Fibroblast of the conjunctiva (primary cell): ENCODE results near the gene GALK1.
"Not testable (repeated sequence)": the region's sequence is repeated elsewhere in the genome, so short reads cannot be mapped to it uniquely, and the experiment has no call there.

Experiments
- DNase-seq: peaks from one replicate; pipeline ENCODE4 v3.0.0-alpha.2; 2010; ENCODE audit warnings: low read depth

GALK1 gene

DNA sequence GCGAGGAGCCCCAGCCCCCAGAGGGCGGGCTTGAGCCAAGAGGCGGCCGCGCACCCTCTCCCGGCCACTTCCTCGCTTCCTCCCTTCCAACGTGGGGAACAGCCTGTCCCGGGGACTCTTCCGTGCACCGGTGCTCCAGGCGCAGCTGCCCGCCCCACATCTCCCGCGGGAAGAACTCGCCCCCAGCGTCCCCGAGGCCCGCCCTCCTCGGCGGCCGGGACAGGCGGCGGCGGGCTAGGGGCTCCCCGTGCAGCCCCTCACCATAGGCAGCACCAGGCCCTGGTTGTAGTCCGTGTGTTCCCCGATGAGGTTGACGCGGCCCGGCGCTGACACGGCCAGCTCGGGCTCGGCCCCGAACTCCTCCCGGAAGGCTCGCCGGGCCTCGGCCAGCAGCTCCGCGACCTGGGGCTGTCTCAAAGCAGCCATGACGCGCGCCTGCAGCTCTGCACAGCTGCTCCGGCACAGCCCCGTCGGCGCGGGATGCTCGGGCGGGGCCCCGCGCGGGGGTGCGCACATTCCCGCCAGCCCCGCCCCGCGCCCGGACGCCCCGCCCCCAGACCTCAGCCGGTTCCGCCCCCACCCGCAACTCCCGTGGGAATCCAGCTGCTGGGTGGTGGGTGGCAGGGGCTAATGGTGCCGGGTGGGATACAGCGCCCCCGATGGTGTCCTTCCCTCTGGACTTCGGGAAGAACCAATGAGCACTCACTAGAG is at the start of gene GALK1:
Gene GALK1 (minus strand): TSS at position 482 of the 711 bp plus-strand sequence. CDS start 56 bp downstream, at position 426.
- DNase-seq = no peak

- no peak for DNase-seq
Measured at GRCh38 chr17:75814021-75814395, 49.0 kb upstream of the GALK1 start.

DNA sequence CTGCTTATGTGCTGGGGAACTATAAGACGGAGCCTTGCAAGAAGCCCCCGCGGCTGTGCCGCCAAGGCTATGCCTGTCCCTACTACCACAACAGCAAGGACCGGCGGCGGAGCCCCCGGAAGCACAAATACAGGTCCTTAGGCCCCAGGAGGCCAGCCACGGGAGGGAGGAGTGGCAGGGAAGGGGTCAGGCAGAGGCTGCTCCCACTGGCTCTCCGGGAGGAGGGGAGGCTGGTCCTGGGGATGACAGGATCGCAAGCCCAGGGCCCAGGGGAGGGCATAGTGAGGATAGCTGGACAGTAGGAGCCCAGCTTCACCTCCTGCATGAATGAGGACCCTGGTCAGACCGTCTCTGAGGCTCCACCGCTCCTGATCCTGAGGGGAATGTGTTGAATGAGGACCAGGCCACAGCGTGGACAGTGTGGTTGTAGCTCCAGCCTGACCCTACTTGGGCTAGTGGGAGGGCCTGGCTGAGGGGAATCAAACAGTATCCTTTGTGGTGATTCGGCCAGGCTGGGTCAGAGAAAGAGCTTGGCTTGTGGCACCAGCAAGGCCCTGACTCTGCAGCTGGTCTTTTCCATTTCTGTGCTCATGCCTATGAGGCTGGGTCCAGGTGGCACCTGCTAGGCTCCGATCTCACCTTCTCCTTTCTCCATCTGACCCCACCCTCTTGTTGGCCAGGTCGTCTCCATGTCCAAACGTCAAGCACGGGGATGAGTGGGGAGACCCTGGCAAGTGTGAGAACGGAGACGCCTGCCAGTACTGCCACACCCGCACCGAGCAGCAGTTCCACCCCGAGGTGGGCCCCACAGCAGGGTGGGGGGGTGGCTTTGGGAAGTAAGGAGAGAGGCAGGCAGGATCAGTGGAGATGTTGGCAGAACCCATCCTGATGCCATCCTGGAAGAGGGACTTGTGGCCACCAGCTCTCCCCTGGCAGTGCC is 48.4 kb upstream of the GALK1 start:
- no peak for DNase-seq

DNA sequence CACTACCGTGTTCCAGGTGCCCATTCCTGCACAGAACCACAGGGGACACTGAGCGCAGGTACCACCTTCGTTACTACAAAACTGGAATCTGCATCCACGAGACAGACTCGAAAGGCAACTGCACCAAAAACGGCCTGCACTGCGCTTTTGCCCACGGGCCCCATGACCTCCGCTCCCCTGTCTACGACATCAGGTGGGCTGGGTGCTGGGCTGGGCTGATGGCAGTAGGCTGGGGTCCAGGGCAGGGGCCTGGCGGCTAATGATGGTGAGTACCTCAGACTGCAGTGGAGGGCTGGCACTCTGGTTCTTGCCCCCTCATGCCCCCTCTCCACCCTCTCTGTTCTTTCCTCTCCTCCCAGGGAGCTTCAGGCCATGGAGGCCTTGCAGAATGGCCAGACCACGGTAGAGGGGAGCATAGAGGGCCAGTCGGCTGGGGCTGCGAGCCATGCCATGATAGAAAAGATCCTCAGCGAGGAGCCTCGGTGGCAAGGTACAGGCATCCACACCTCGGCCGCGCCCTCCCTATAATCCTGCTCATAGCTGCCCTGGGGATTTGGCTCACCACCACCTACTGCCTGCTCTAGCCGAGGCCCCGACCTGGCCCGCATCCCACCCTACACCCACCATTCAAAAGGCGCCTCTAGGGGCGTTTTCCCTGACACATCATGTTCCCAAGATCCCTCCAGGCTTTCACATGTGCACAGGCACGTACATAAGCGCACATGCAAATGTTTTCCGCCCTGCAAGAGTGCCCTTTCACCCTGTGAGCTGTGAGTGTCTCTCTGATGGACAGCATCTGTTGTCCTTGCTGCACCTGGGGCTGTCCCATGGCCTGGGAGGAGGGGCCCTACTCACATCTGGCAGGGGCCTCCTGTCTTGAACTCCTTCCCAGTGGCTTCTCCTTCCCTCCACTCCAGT is 47.4 kb upstream of the GALK1 start:
- DNase-seq = no peak

- no peak for DNase-seq
Measured at GRCh38 chr17:75811174-75811573, 46.2 kb upstream of the GALK1 start.

DNA sequence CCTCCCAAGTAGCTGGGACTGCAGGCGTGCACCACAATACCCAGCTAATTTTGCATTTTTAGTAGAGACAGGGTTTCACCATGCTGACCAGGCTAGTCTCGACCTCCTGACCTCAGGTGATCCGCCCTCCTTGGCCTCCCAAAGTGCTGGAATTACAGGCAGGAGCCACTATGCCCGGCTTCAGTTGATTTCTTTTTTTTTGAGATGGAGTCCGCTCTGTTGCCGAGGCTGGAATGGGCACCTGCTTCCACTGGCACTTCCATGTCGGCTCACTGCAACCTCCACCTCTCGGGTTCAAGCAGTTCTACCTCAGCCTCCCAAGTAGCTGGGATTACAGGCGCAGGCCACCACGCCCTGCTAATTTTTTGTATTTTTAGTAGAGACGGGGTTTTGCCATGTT is 45.8 kb upstream of the GALK1 start:
- DNase-seq = not testable (repeated sequence)

- DNase-seq = no peak
Measured at GRCh38 chr17:75810216-75810615, 45.2 kb upstream of the GALK1 start.

GRCh38 chr17:75809631-75810111 is 44.7 kb upstream of the GALK1 start:
- DNase-seq = no peak

GRCh38 chr17:75808905-75809621 is 44.1 kb upstream of the GALK1 start:
- DNase-seq = no peak

DNA sequence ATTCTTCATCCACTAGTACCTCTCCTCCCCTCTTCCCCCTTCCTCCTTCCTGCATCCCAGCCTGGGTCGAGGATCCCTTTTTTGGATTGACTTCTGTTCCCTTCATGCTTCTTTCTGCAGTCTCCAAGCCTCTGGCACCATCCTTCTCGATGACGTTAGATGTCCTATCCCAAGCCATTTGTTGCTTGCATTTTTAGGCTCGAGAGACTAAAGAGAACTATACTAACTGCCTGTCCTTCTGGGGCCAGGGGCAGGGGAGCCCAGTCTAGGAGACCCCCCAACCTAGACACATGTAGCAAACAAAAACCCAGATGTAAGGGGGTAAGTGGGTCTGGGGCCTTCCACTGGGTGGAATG is 43.5 kb upstream of the GALK1 start:
- no peak for DNase-seq

DNA sequence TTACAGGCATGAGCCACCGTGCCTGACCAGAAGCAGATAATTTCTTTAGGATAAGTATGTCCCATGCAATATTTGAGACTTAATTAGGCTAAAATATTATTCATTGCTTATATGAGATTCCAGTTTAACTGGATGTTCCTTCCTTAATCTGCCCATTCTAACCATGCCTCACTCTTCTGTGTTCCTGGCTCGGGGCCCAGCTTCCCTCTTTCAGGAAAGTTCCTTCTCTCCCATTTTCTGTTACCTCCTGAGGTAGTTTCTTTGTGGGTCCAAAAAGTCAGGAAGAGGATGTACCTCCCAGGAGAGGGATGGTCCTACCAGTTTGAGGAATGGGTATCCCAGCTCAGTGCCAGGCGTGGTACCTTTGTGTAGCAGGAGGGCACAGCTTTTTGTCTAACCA is 42.9 kb upstream of the GALK1 start:
- DNase-seq = no peak

DNA sequence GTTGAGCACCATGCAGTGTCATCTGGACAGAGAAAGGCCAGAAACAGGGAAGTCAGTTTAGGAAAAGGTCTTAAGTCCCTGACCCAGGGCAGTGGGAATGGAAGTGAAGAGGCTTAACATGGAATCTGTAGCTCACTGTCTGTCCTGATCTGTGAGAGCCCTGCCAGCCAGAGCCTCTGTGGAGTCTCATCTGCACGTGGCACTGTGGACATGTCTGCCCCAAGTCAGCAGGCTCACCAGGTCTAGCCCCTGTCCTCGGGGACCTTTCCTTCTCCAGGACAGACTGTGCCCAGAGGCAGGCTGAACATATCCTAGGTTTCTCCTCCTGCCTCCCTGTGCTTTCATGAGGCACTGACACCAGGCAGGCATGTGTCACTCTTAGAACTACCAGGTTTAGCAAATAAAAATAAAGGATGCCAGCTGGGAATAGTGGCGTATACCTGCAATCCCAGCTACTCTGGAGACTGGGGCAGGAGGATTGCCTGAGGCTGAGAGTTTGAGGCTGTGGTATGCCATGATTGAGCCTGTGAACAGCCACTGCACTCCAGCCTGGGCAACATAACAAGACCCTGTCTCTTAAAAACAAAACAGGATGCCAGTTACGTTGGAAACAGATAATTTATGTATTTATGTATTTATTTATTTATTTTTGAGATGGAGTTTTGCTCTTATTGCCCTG is 42.0 kb upstream of the GALK1 start:
- no peak for DNase-seq

DNA sequence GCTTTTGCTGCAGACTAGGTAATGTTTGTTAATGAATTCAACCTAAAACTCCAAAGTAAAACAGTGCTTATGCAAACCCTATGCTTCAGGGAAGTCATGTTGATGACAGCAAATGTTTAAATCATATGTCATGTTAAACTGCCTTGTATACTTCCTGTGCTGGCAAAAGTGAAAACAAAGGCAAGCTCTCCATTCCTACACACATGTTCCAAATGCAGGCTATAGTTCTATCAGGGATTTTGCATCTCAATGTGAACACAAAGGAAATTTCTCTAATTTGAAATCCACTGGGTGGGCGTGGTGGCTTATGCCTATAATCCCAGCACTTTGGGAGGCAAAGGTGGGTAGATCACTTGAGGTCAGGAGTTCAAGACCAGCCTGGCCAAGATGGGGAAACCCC is 38.9 kb upstream of the GALK1 start:
- no peak for DNase-seq

DNA sequence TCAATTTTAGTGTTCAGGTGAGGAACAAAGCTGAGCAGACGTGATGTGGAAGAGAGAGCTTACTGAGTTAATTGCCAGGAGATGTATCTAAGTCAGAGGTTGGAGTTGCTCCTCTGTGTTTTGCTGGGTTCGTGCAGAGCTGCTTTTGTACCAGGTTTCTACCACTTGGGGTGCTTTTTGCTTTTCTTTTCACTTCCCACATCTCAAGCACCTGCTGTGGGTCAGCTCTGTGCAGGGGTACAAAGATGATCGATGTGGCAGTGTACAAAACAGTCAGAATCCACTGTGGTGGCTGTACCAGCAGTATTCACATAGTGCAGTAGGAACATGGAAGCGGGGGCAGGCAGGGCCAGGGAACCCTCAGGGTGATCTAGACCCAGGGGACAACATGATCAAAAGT is 34.4 kb upstream of the GALK1 start:
- DNase-seq = no peak

DNA sequence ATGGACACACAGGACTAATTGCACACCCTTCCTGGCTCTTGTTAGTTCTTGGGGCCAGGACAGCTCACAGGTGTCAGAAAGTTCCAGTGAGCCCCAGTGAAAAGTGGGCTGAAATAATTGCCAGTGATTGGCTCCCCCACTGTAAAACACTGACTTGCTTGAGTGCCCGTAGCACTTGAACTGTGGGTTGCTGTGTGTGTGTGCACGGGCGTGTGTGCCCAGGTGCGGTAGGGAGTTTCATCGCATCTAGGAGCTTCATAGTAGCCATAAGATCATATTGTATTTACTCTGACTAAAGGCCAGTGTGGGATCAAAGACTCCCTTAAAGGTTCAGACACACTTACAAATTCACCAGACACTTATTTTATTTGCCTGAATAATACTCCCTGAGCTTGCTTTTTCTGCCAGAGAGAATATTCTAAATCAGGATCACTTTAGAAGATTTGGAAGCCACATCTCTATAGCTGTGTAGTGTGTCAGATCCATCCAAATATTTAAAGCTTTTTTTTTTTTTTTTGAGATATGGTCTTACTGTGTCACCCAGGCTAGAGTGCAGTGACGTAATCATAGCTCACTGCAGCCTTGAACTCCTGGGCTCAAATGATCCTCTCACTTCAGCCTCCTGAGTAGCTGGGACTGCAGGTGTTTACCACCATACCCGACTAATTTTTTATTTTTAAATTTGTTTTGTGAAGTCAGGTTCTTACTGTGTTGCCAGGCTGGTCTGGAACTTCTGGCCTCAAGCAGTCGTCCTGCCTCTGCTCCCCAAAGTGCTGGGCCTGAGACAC is 31.0 kb upstream of the GALK1 start:
- no peak for DNase-seq

DNA sequence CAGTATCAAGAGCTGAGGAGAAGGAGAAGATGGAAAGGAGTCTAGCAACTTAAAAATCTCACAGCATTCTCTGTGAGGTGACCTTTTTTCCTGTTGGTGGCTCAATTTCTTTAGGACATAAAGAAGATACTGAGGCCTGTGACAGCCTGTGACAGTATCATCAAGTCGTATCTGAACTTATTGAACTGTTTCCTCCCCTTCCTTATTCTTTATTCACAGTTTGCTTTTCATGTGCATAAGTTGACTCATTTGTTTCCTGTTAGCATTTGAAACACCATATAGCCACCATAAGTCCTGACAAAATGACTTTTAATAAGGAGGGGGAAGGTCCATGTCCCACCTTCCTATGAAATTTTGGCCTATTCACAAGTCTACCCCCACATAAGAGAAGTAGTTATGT is 28.5 kb upstream of the GALK1 start:
- no peak for DNase-seq

DNA sequence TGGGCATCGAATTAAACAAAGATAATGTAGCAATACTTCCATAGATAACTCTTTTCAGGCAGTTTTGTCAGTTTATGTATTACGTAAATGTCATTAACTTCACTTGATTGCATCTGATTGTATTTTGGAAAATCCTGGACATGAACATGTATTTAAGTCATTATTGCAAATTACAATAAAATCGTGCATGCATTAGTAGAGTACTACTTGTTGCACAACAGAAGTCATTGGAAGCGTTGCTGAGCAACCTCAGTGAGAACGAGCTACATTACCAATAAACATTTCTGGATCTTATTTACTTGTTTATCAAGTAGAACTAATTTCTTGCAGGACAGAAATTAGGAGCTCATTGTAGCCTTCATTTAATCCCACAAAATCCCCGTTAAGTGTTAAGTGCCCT is 26.3 kb upstream of the GALK1 start:
- no peak for DNase-seq

GRCh38 chr17:75785016-75785890 is 20.3 kb upstream of the GALK1 start:
- peak; percentile 90 for DNase-seq

DNA sequence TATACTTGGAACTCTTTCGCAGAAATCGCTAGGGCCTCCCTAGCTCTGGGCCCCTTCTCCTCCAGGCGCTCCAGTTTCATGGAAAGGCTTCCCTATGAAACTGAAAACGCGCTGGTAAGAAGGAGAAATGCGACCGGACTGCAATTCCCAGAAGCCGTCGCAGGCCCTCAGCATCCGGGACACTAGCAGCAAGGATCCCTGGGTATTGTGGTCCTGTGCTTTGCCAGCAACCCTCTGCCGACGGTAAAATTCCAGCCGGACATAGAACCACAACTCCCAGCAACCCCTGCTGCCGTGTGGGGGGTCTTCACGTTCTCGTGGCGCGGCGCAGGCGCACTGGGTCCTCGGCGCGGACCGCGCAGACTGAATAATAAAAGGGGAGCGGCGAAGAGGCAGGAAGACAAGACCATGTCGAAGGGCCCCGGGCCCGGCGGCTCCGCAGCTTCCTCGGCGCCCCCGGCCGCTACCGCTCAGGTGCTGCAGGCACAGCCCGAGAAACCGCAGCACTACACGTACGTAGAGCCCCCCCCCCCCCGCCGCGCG is 19.6 kb upstream of the GALK1 start, which contains the start of gene UNK:
Gene UNK (plus strand): TSS at position 334 of the 543 bp plus-strand sequence. CDS start 75 bp downstream, at position 409.
- peak; percentile 99 for DNase-seq
